GM21526 (cell line): Measurements from ENCODE around the gene UBE2G2.

Experiments used
- ATAC-seq: cut with Tn5 transposase; IDR thresholded peaks from one replicate; pipeline ENCODE4 v1.9.1; 2021; ENCODE audit warnings: moderate library complexity; ENCODE audit not compliant: unreplicated experiment, low FRiP score

The UBE2G2 gene

GRCh38 chr21:44816761-44817505 lies 15.3 kb upstream of the UBE2G2 start:
- peak; percentile 27 for ATAC-seq

- no peak for ATAC-seq
These were observed 14.4 kb upstream of the UBE2G2 start for GRCh38 chr21:44815852-44816628.

GRCh38 chr21:44815225-44815624 lies 13.6 kb upstream of the UBE2G2 start:
- ATAC-seq, result no peak

GRCh38 chr21:44814498-44815023 lies 12.9 kb upstream of the UBE2G2 start:
- ATAC-seq, result no peak

- ATAC-seq, result no peak
These were observed 12.1 kb upstream of the UBE2G2 start for GRCh38 chr21:44813727-44814126.

- ATAC-seq, result no peak
These were observed 11.5 kb upstream of the UBE2G2 start for GRCh38 chr21:44813149-44813548.

GRCh38 chr21:44812640-44813039 lies 11.0 kb upstream of the UBE2G2 start:
- no peak for ATAC-seq

GRCh38 chr21:44810779-44811178 lies 9.2 kb upstream of the UBE2G2 start:
- no peak for ATAC-seq

- no peak for ATAC-seq
These were observed 4.2 kb upstream of the UBE2G2 start for GRCh38 chr21:44805859-44806258.

- no peak for ATAC-seq
These were observed 3.6 kb upstream of the UBE2G2 start for GRCh38 chr21:44805226-44805625.

- ATAC-seq, result no peak
These were observed 3.1 kb upstream of the UBE2G2 start for GRCh38 chr21:44804762-44805161.

GRCh38 chr21:44803651-44804050 lies 2.0 kb upstream of the UBE2G2 start:
- no peak for ATAC-seq

GRCh38 chr21:44802396-44803153 lies 955 bp upstream of the UBE2G2 start:
- no peak for ATAC-seq

GRCh38 chr21:44800971-44801467 lies 601 bp downstream of the UBE2G2 start:
- peak; percentile 35 for ATAC-seq

- ATAC-seq, result no peak
These were observed 1.5 kb downstream of the UBE2G2 start for GRCh38 chr21:44800103-44800502.

GRCh38 chr21:44799646-44800045 lies 2.0 kb downstream of the UBE2G2 start:
- ATAC-seq, result no peak

GRCh38 chr21:44797775-44798174 lies 3.8 kb downstream of the UBE2G2 start:
- ATAC-seq, result no peak

GRCh38 chr21:44795342-44795741 lies 6.3 kb downstream of the UBE2G2 start:
- ATAC-seq, result no peak

GRCh38 chr21:44793592-44794374 lies 7.8 kb downstream of the UBE2G2 start:
- no peak for ATAC-seq
